H1 (cell line): ENCODE data around the gene TTC24. TPM values are rescaled to one million over a fixed set of nuclear protein-coding genes. Genes with fewer than 3 reads are reported as not detected.

Experiments used
- CTCF ChIA-PET: fragments of 300-600 bp; sonication (Branson Sonifier 250); formaldehyde crosslinking; loops from one replicate; lab custom pipeline; 2021; ENCODE audit not compliant: partially characterized antibody; lab: Charles Lee
- POLR2A ChIA-PET: fragments of 300-600 bp; sonication (Branson Sonifier 250); formaldehyde crosslinking; loops from one replicate; lab custom pipeline; 2021; ENCODE audit warnings: inconsistent platforms; ENCODE audit not compliant: partially characterized antibody; lab: Charles Lee
- DNase-seq, 2 experiments: peaks; one replicate each; pipeline versions ENCODE4 v3.0.0 to v3.0.0-alpha.2; 2010 to 2022; ENCODE audit warnings: low spot score in 2 of 2, low read depth in 1 of 2, mixed read lengths in 1 of 2
- FAIRE-seq: peaks from 2 replicates; lab custom pipeline; 2011; peaks lifted over from hg19 to GRCh38; lab: Jason Lieb, UNC
- H2AFZ ChIP-seq: 2 replicates; pipeline ENCODE4 v1.8.1; 2012; ENCODE audit warnings: low read length, inconsistent platforms
- H2AK5ac ChIP-seq: 2 replicates; pipeline ENCODE4 v1.6.1; 2013; ENCODE audit warnings: low read depth, low read length
- H2BK120ac ChIP-seq: replicated peaks from 2 replicates; pipeline ENCODE3; 2013; ENCODE audit warnings: low read depth, low read length, inconsistent platforms
- H2BK12ac ChIP-seq: 2 replicates; pipeline ENCODE4 v1.6.1; 2013; ENCODE audit warnings: low read depth, low read length
- H2BK15ac ChIP-seq: 2 replicates; pipeline ENCODE4 v1.6.1; 2013; ENCODE audit warnings: low read length
- H2BK20ac ChIP-seq: 2 replicates; pipeline ENCODE4 v1.6.1; 2013; ENCODE audit warnings: low read length
- H2BK5ac ChIP-seq: 2 replicates; pipeline ENCODE4 v1.6.1; 2013; ENCODE audit warnings: low read depth, low read length
- H3K14ac ChIP-seq: 2 replicates; pipeline ENCODE4 v1.6.1; 2013; ENCODE audit warnings: inconsistent platforms; ENCODE audit not compliant: insufficient read length
- H3K18ac ChIP-seq: 2 replicates; pipeline ENCODE4 v1.6.1; 2013; ENCODE audit warnings: low read length; ENCODE audit errors: extremely low read depth
- H3K23ac ChIP-seq: 2 replicates; pipeline ENCODE4 v1.6.1; 2013; ENCODE audit warnings: inconsistent platforms; ENCODE audit not compliant: insufficient read length
- H3K23me2 ChIP-seq: 2 replicates; pipeline ENCODE4 v1.6.1; 2013; ENCODE audit warnings: low read depth, low read length
- H3K27ac ChIP-seq: 2 replicates; pipeline ENCODE4 v1.6.1; 2011; ENCODE audit warnings: low read depth, low read length, inconsistent platforms
- H3K27me3 ChIP-seq, 4 experiments: replicated peaks in 1 of 4; 1 replicate in 1 of 4; 2 replicates in 3 of 4; pipeline versions ENCODE4 v1.6.1 to v1.8.1; 2011 to 2013; ENCODE audit warnings: low read length in 3 of 4, mild to moderate bottlenecking in 3 of 4, inconsistent platforms in 2 of 4, mixed read lengths in 2 of 4, moderate library complexity in 1 of 4; ENCODE audit not compliant: control insufficient read depth in 3 of 4, insufficient read depth in 3 of 4; ENCODE audit errors: extremely low read depth in 1 of 4
- H3K36me3 ChIP-seq, 4 experiments: 2 replicates each; pipeline versions ENCODE4 v1.6.1 to v1.8.1; 2011 to 2013; ENCODE audit warnings: mild to moderate bottlenecking in 4 of 4, low read length in 3 of 4, moderate library complexity in 2 of 4, control low read depth in 1 of 4, inconsistent platforms in 1 of 4; ENCODE audit not compliant: insufficient read depth in 4 of 4, control insufficient read depth in 2 of 4
- H3K4ac ChIP-seq: replicated peaks from 2 replicates; pipeline ENCODE3; 2013; ENCODE audit warnings: low read length, low read depth, mixed read lengths, inconsistent platforms; ENCODE audit not compliant: insufficient read length
- H3K4me1 ChIP-seq, 4 experiments: replicated peaks in 1 of 4; 1 replicate in 1 of 4; 2 replicates in 3 of 4; pipeline versions ENCODE4 v1.6.1 to v1.8.1; 2011 to 2013; ENCODE audit warnings: low read length in 3 of 4, inconsistent platforms in 2 of 4, mixed read lengths in 1 of 4; ENCODE audit not compliant: insufficient read depth in 4 of 4, control insufficient read depth in 3 of 4
- H3K4me2 ChIP-seq, 2 experiments: 2 replicates each; pipeline versions ENCODE4 v1.6.1 to v1.8.1; 2011 to 2013; ENCODE audit warnings: low read depth in 2 of 2, low read length in 2 of 2, control low read depth in 1 of 2, inconsistent platforms in 1 of 2, mild to moderate bottlenecking in 1 of 2; ENCODE audit not compliant: insufficient read depth in 1 of 2
- H3K4me3 ChIP-seq, 4 experiments: fragments of 200-600, 300-600 bp in 1 of 4; sonication (generic), shearing (Covaris generic), sonication (Bioruptor Twin) in 1 of 4; 2 replicates each; pipeline versions ENCODE4 v1.5.1 to v1.8.1; 2011 to 2016; ENCODE audit warnings: low read length in 4 of 4, low read depth in 3 of 4, control low read depth in 2 of 4, inconsistent platforms in 2 of 4, mild to moderate bottlenecking in 2 of 4, mixed read lengths in 1 of 4, moderate library complexity in 1 of 4; ENCODE audit not compliant: insufficient read depth in 2 of 4; ENCODE audit errors: extremely low read depth in 1 of 4
- H3K56ac ChIP-seq: replicated peaks from 2 replicates; pipeline ENCODE3; 2013; ENCODE audit warnings: low read depth, mild to moderate bottlenecking, mixed read lengths, low read length, inconsistent platforms; ENCODE audit not compliant: insufficient read length
- H3K79me1 ChIP-seq: 2 replicates; pipeline ENCODE4 v1.6.1; 2013; ENCODE audit warnings: low read depth, low read length, control low read depth
- H3K79me2 ChIP-seq, 2 experiments: 2 replicates each; pipeline versions ENCODE4 v1.6.1 to v1.8.1; 2012 to 2013; ENCODE audit warnings: low read length in 2 of 2, mild to moderate bottlenecking in 2 of 2, inconsistent platforms in 1 of 2; ENCODE audit not compliant: insufficient read depth in 2 of 2, control insufficient read depth in 1 of 2
- H3K9ac ChIP-seq, 4 experiments: replicated peaks in 1 of 4; 1 replicate in 1 of 4; 2 replicates in 3 of 4; pipeline versions ENCODE4 v1.6.1 to v1.8.1; 2011 to 2013; ENCODE audit warnings: low read depth in 3 of 4, low read length in 3 of 4, control low read depth in 2 of 4, mild to moderate bottlenecking in 2 of 4, moderate library complexity in 2 of 4, inconsistent platforms in 1 of 4; ENCODE audit errors: extremely low read depth in 1 of 4
- H3K9me3 ChIP-seq, 2 experiments: 2 replicates each; pipeline versions ENCODE4 v1.6.1 to v1.8.1; 2012 to 2013; ENCODE audit warnings: mild to moderate bottlenecking in 2 of 2, moderate library complexity in 2 of 2, control low read depth in 1 of 2, inconsistent platforms in 1 of 2, low read depth in 1 of 2, low read length in 1 of 2, mixed read lengths in 1 of 2; ENCODE audit not compliant: insufficient read depth in 2 of 2
- H4K20me1 ChIP-seq, 2 experiments: replicated peaks in 1 of 2; 2 replicates each; pipeline versions ENCODE3 to v1.8.1; 2011 to 2013; ENCODE audit warnings: inconsistent platforms in 2 of 2, low read length in 2 of 2, mild to moderate bottlenecking in 1 of 2; ENCODE audit not compliant: insufficient read depth in 2 of 2, control insufficient read depth in 1 of 2
- H4K5ac ChIP-seq: 2 replicates; pipeline ENCODE4 v1.6.1; 2013; ENCODE audit warnings: low read length, low read depth, mixed read lengths, inconsistent platforms; ENCODE audit not compliant: insufficient read length
- H4K8ac ChIP-seq: 2 replicates; pipeline ENCODE4 v1.8.0; 2013; ENCODE audit warnings: mild to moderate bottlenecking, moderate library complexity, low read length, inconsistent platforms; ENCODE audit not compliant: insufficient read depth; ENCODE audit errors: extremely low read depth
- H4K91ac ChIP-seq: replicated peaks from 2 replicates; pipeline ENCODE3; 2013; ENCODE audit warnings: low read length, mixed read lengths, inconsistent platforms; ENCODE audit not compliant: insufficient read length
- EP300 ChIP-seq, 2 experiments: IDR thresholded peaks; 1 replicate in 1 of 2; 2 replicates in 1 of 2; pipeline ENCODE4 v1.6.1; 2011 to 2012; ENCODE audit warnings: low read depth in 2 of 2, low read length in 2 of 2, mild to moderate bottlenecking in 2 of 2, borderline replicate concordance in 1 of 2, inconsistent platforms in 1 of 2, moderate library complexity in 1 of 2
- POLR2A ChIP-seq, 2 experiments: IDR thresholded peaks; 1 replicate in 1 of 2; 2 replicates in 1 of 2; pipeline ENCODE4 v1.6.1; 2011; ENCODE audit warnings: low read depth in 2 of 2, low read length in 2 of 2, mild to moderate bottlenecking in 2 of 2; ENCODE audit errors: control extremely low read depth in 1 of 2
- RNF2 ChIP-seq: fragments of 200-900, 300-1000 bp; sonication (generic); IDR thresholded peaks from 2 replicates; pipeline ENCODE4 v1.7.1; 2016; ENCODE audit warnings: borderline replicate concordance, low read depth, mild to moderate bottlenecking, antibody characterized with exemption, low read length; ENCODE audit not compliant: poor library complexity, severe bottlenecking; ENCODE audit errors: missing control alignments
- SIN3A ChIP-seq, 2 experiments: IDR thresholded peaks in 1 of 2; conservative IDR thresholded peaks in 1 of 2; 2 replicates each; pipeline ENCODE4 v1.6.1; 2011 to 2012; ENCODE audit warnings: low read length in 2 of 2, improper control_type of control experiment in 1 of 2, low read depth in 1 of 2, mild to moderate bottlenecking in 1 of 2
- TCF12 ChIP-seq: IDR thresholded peaks from 2 replicates; pipeline ENCODE4 v1.6.1; 2011; ENCODE audit warnings: low read depth, mild to moderate bottlenecking, low read length
- WGBS, 2 experiments: shearing (Covaris generic) in 1 of 2; methylation state at CpG; one replicate each; pipeline versions ENCODE4 v1.1.6 to v1.1.7; 2013 to 2015; ENCODE audit warnings: low lambda C conversion rate in 2 of 2, mixed read lengths in 2 of 2, inconsistent platforms in 1 of 2, low coverage in 1 of 2, missing lambda C conversion rate in 1 of 2; ENCODE audit not compliant: insufficient replicate concordance in 2 of 2, insufficient coverage in 1 of 2, insufficient read length in 1 of 2; ENCODE audit errors: extremely low coverage in 1 of 2, missing lambda C conversion rate in 1 of 2; 5-methylcytosine and 5-hydroxymethylcytosine counted together
- polyA plus RNA-seq, 7 experiments: library from polyadenylated mRNA; depleted of rRNA in 3 of 7; stranded (reverse) in 5 of 7; unstranded in 2 of 7; fragments of >200 nt in 5 of 7; fragments of 200-250 nt in 2 of 7; gene quantifications; 1 replicate in 5 of 7; 2 replicates in 1 of 7; 4 replicates in 1 of 7; pipeline versions ENCODE4 v1.2.1 to v1.2.3, GENCODE V29; 2011 to 2013; ENCODE audit warnings: missing spikeins in 2 of 7, mixed read lengths in 2 of 7
- total RNA-seq: library from RNA; stranded (reverse); fragmentation: NEBNext Ultra II Directional; extraction: Animal tissue kit (Norgen Biotek cat#: 25700); gene quantifications from 2 replicates; pipeline ENCODE4 v1.2.1, GENCODE V29; 2021

Gene TTC24
- total and polyA plus RNA-seq, 2 of the 8 experiments (the other 6 are each of a cell fraction or from before 2014, with no cell fraction given): 0.08 TPM; not detected in 1

DNA sequence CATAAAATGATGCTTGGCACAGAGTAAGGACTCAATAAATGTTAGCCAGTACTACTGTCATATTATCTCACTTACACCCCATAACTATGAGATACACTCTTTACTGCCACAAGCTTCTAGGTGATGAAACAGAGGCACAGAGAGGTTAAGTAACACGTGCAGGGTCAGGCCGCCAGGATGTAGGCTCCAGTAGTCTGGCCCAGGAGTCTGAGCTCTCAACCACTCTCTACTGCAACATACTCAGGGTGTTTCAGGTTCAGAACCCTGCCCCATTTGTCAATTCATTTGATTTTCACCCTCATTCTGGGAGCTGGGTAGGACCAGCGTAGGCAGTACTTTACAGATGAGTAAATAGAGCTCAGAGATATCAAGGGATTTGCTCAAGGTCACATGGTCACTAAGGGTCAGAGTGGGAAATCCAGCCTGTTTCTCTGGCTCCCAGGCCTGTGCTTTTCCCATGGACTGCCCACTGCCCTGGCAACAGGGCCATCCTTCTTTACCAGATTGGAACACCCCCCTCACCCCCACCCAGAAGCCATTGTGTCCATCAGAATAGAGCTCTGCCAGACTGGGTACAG is 28.4 kb upstream of the TTC24 start:
- Histone ChIP-seq H2BK120ac (no peak overlapping the region), H2AK5ac (no peak overlapping the region), H4K91ac (no peak overlapping the region), H3K27ac (no peak overlapping the region), H4K8ac (no peak overlapping the region), H3K4me3 (no peak overlapping the region), H3K9ac (no peak overlapping the region), H3K79me1 (no peaks in the 10 kb centered on the region), H3K79me2 (no peaks in the 10 kb centered on the region), H2BK5ac (no peak overlapping the region), H3K14ac (no peak overlapping the region), H3K18ac (no peak overlapping the region), H3K56ac (no peak overlapping the region), H3K9me3 (no peaks in the 10 kb centered on the region), H3K23me2 (no peaks in the 10 kb centered on the region), H3K4me1 (no peaks in the 10 kb centered on the region), H3K36me3 (peaks cover 6 to 30% (median 16%) of the 10 kb centered on the region in 4 experiments; a peak in 7 of 8 replicates), H2BK20ac (no peak overlapping the region), H4K20me1 (peaks cover 0 to 8% of the 10 kb centered on the region in 2 experiments), H2AFZ (no peak overlapping the region)
- CTCF ChIA-PET: interaction anchor here (1.0 to 6.8 kb wide), 8 partner anchors 10 to 165 kb away, joined by 3 to 33 read pairs (median 3); partner anchors contain the start of gene NAXE
- POLR2A ChIA-PET: interaction anchor here (1.0 to 1.3 kb wide), 3 partner anchors 14 to 47 kb away, joined by 3 read pairs; no protein-coding TSS in a partner anchor
- no peak for DNase-seq
- WGBS, 2 experiments: 92% methylated on average over 3 of the region's 3 CpGs; no CpG with 5 or more reads in 1 of the 2 experiments
- no peak for FAIRE-seq
- TF ChIP-seq TCF12: no peak
- no peak for TF ChIP-seq POLR2A (IDR thresholded peaks at IDR 0.05; ENCODE audit: control extremely low read depth in 1 of 2, low read depth in 2 of 2, low read length in 2 of 2)
- no peak for TF ChIP-seq EP300 (IDR thresholded peaks at IDR 0.05; ENCODE audit: borderline replicate concordance in 1 of 2, low read depth in 2 of 2, low read length in 2 of 2)
- no peak for TF ChIP-seq RNF2
- TF ChIP-seq SIN3A (conservative IDR thresholded peaks at IDR 0.05 in 1 of 2, IDR thresholded peaks at IDR 0.05 in 1 of 2; ENCODE audit: low read depth in 1 of 2, low read length in 2 of 2): no peak
- TF ChIP-seq, all 59 proteins: peak for 0
- H2BK12ac ChIP-seq: no peak overlapping the region
- H3K4me2 ChIP-seq: no peak overlapping the region
- H3K23ac ChIP-seq: no peak overlapping the region
- H3K4ac ChIP-seq: no peak overlapping the region
- no peak overlapping the region for H2BK15ac ChIP-seq
- no peak overlapping the region for H4K5ac ChIP-seq
- H3K27me3 ChIP-seq: no peaks in the 10 kb centered on the region
